Stimulated activated naive B cell treated with anti-CD40 and anti-IgM and Interleukin-4, amounts not matched to agents 10 μg/mL and 1 μg/mL and 100 μg/mL, for 72 hours (primary cell): Measurements from ENCODE around the gene SMIM14.
"Not testable (repeated sequence)": the region's sequence is repeated elsewhere in the genome, so short reads cannot be mapped to it uniquely, and the experiment has no call there.

Experiments
- ATAC-seq, 2 donors: fragments of 150-1000 bp; cut with Tn5 transposase; replicated peaks; 2 replicates each; pipeline ENCODE4 v1.10.0; 2021; ENCODE audit warnings: moderate library complexity in 1 of 2
- DNase-seq: peaks from one replicate; pipeline ENCODE4 v3.0.0; 2021
- H3K27ac Mint-ChIP-seq: one replicate; pipeline ENCODE4 v1.8.0; 2022; ENCODE audit warnings: mild to moderate bottlenecking, mixed read lengths
- H3K27me3 Mint-ChIP-seq, 2 donors: one replicate each; pipeline ENCODE4 v1.8.0; 2022; ENCODE audit warnings: mixed read lengths in 2 of 2
- H3K36me3 Mint-ChIP-seq, 2 donors: one replicate each; pipeline ENCODE4 v1.8.0; 2022; ENCODE audit warnings: mixed read lengths in 2 of 2, mild to moderate bottlenecking in 1 of 2
- H3K4me1 Mint-ChIP-seq, 2 donors: one replicate each; pipeline ENCODE4 v1.8.0; 2022; ENCODE audit warnings: mixed read lengths in 2 of 2, mild to moderate bottlenecking in 1 of 2
- H3K4me3 Mint-ChIP-seq, 2 donors: one replicate each; pipeline ENCODE4 v1.8.0; 2022; ENCODE audit warnings: mild to moderate bottlenecking in 2 of 2, mixed read lengths in 2 of 2, moderate library complexity in 1 of 2
- H3K9me3 Mint-ChIP-seq, 2 donors: one replicate each; pipeline ENCODE4 v1.8.0; 2022; ENCODE audit warnings: mixed read lengths in 2 of 2, mild to moderate bottlenecking in 1 of 2

SMIM14 gene

DNA sequence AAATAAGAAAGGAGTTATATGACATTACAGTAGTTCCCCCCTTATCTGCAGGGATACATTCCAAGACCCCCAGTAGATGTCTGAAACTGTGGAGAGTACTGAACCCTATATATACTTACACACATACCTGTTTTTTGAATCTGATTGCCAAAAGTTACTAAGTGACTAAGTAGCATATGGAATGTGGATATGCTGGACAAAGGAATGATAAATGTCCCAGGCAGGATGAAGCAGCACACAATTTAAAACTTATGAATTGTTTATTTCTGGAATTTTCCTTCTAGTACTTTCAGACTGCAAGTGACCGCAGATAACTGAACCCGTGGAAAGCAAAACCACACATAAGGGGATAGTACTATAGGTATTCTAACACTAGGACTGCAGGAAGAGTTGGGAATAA is 134.1 kb downstream of the SMIM14 start:
- H3K27ac Mint-ChIP-seq = no peak overlapping the region
- H3K4me3 Mint-ChIP-seq = no peak overlapping the region
- H3K36me3 Mint-ChIP-seq = peaks cover 38 to 45% of the 10 kb centered on the region in 2 donors
- ATAC-seq (no peak), DNase-seq (no peak)
- H3K4me1 Mint-ChIP-seq = peaks cover 3 to 7% of the 10 kb centered on the region in 2 donors
- H3K27me3 Mint-ChIP-seq = no peaks in the 10 kb centered on the region
- no peaks in the 10 kb centered on the region for H3K9me3 Mint-ChIP-seq

DNA sequence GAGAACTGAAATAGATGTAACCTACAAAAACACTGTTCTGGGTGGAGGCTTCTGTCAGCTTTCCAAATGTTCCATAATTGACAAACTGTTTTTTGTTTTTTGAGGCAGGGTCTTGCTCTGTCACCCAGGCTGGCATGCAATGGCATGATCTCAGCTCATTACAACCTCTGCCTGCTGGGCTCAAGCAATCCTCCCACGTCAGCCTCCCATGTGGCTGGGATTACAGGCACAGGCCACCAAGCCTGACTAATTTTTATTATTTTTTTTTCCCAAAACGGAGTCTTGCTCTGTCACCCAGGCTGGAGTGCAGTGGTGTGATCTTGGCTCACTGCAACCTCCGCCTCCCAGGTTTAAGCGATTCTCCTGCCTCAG is 136.0 kb downstream of the SMIM14 start:
- not testable (repeated sequence) for ATAC-seq, H3K4me1 Mint-ChIP-seq, H3K9me3 Mint-ChIP-seq, DNase-seq, H3K4me3 Mint-ChIP-seq, H3K27me3 Mint-ChIP-seq, H3K27ac Mint-ChIP-seq
- peaks cover 32 to 38% of the 10 kb centered on the region in 2 donors for H3K36me3 Mint-ChIP-seq

- Mint-ChIP-seq H3K27me3 (no peaks in the 10 kb centered on the region), H3K27ac (no peak overlapping the region)
Measured at GRCh38 chr4:39502019-39502663, 136.5 kb downstream of the SMIM14 start.

GRCh38 chr4:39498727-39499020 is 140.0 kb downstream of the SMIM14 start:
- H3K9me3 Mint-ChIP-seq = no peaks in the 10 kb centered on the region
- ATAC-seq (no peak), DNase-seq (no peak)
- peaks cover 18 to 22% of the 10 kb centered on the region in 2 donors for H3K36me3 Mint-ChIP-seq
- no peak overlapping the region for H3K4me3 Mint-ChIP-seq
- H3K4me1 Mint-ChIP-seq = peaks cover 3 to 7% of the 10 kb centered on the region in 2 donors
- H3K27ac Mint-ChIP-seq = no peak overlapping the region
- no peaks in the 10 kb centered on the region for H3K27me3 Mint-ChIP-seq

More at GRCh38 chr4:39502019-39502663, 136.5 kb downstream of the SMIM14 start:
- Mint-ChIP-seq H3K4me3 (no peak overlapping the region), H3K36me3 (peaks cover 32 to 38% of the 10 kb centered on the region in 2 donors), H3K4me1 (peaks cover 3 to 7% of the 10 kb centered on the region in 2 donors), H3K9me3 (no peaks in the 10 kb centered on the region)
- DNase-seq = no peak
- ATAC-seq = no peak

GRCh38 chr4:39497909-39498726 is 140.5 kb downstream of the SMIM14 start:
- H3K27me3 Mint-ChIP-seq = no peaks in the 10 kb centered on the region
- H3K9me3 Mint-ChIP-seq = no peaks in the 10 kb centered on the region
- H3K27ac Mint-ChIP-seq = no peak overlapping the region
- peaks cover 3 to 7% of the 10 kb centered on the region in 2 donors for H3K4me1 Mint-ChIP-seq
- peaks cover 14 to 17% of the 10 kb centered on the region in 2 donors for H3K36me3 Mint-ChIP-seq
- no peak overlapping the region for H3K4me3 Mint-ChIP-seq
- DNase-seq (no peak), ATAC-seq (no peak)
